SK-N-SH (cell line): ENCODE results near the gene GNG14.
A peak's percentile ranks its signal among the peaks of the same experiment; 100 is the strongest.

Source experiments
- FOXM1 ChIP-seq: IDR thresholded peaks from 2 replicates; pipeline ENCODE4 v1.4.0; 2012; ENCODE audit warnings: low read depth, mild to moderate bottlenecking
- GABPA ChIP-seq: IDR thresholded peaks from 2 replicates; pipeline ENCODE4 v1.4.0; 2012; ENCODE audit warnings: low read depth, mild to moderate bottlenecking
- POLR2AphosphoS5 ChIP-seq: IDR thresholded peaks from 2 replicates; pipeline ENCODE4 v1.6.1; 2012; ENCODE audit warnings: low read depth, low read length
- TAF1 ChIP-seq: IDR thresholded peaks from 2 replicates; pipeline ENCODE4 v1.6.1; 2012; ENCODE audit warnings: low read depth, mild to moderate bottlenecking, low read length, moderate library complexity, borderline replicate concordance
- USF2 ChIP-seq: fragments of 150-350 bp; IDR thresholded peaks from 2 replicates; pipeline ENCODE4 v1.6.1; 2017; ENCODE audit warnings: antibody characterized with exemption, low read length, low read depth, borderline replicate concordance
- YY1 ChIP-seq: IDR thresholded peaks from 2 replicates; pipeline ENCODE4 v1.4.0; 2012; ENCODE audit warnings: low read depth, mild to moderate bottlenecking
- TF ChIP-seq, protein P1 (sequence below): fragments of 200-600 bp; sonication (generic); IDR thresholded peaks from 2 replicates; pipeline ENCODE4 v1.6.1; 2017; ENCODE audit warnings: antibody characterized with exemption, mild to moderate bottlenecking, moderate library complexity

GRCh38 chr19:12696366-12697335 is 8.9 kb downstream of the GNG14 start, which contains the start of gene FBXW9:
- TF ChIP-seq, protein P1, sequence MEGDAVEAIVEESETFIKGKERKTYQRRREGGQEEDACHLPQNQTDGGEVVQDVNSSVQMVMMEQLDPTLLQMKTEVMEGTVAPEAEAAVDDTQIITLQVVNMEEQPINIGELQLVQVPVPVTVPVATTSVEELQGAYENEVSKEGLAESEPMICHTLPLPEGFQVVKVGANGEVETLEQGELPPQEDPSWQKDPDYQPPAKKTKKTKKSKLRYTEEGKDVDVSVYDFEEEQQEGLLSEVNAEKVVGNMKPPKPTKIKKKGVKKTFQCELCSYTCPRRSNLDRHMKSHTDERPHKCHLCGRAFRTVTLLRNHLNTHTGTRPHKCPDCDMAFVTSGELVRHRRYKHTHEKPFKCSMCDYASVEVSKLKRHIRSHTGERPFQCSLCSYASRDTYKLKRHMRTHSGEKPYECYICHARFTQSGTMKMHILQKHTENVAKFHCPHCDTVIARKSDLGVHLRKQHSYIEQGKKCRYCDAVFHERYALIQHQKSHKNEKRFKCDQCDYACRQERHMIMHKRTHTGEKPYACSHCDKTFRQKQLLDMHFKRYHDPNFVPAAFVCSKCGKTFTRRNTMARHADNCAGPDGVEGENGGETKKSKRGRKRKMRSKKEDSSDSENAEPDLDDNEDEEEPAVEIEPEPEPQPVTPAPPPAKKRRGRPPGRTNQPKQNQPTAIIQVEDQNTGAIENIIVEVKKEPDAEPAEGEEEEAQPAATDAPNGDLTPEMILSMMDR: no peak
- peak; percentile 68; the same call in 1 of the 2 replicates for TF ChIP-seq TAF1
- peak; percentile 97 for TF ChIP-seq GABPA
- 0 out of 2 replicates have a peak, but pooled peaks have one; percentile 35 for TF ChIP-seq YY1
- 0 out of 2 replicates have a peak, but pooled peaks have one; percentile 3 for TF ChIP-seq USF2
- peak; percentile 97 for TF ChIP-seq POLR2AphosphoS5
- TF ChIP-seq FOXM1: no peak
